Femur (tissue), 1 donor: Measurements from ENCODE around the gene CTBP2.

Experiments used
- DNase-seq: peaks from one replicate; pipeline ENCODE4 v3.0.0-alpha.2; 2017

The CTBP2 gene

GRCh38 chr10:125159932-125160855 is at the start of gene CTBP2:
CTBP2 (minus strand) TSS chr10:125160563.
- DNase-seq: peak; percentile 82

DNA sequence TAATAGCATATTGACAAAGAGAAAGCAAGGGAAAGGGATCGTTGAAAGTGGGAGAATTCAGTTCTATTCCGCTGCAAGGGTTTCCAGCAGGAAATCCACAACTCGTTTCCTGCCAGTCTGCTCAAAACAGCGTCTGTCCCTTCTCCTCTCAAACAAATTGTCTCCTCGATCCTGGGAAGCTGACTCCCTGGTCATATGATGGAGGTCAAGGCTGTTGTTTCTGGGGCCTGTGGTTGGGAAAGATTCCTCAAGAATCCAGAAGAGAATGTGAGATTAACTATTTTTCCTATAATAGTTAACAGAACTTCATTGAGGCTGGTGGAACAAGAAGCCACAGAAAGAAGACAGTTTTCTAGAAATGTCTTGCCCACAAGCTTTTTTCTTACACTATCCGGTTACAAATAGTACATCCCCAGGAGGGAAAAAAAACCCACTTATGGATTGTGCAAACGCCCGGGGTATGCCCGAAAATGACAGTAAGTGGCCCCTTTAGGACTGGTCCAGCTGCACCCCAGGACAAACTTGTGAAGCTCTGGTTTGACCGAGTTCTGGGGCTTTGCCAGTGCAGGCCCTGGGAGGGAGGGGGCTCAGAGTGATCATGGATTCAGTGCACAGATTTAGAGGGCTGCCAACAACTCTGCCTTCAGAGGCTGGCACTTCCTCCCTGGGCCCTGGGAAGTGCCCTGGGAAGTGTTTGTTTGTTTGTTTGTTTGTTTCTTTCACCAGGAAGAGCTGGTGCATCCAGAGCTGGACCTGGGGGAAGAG is 49.4 kb upstream of the CTBP2 start:
- DNase-seq: peak; percentile 40

DNA sequence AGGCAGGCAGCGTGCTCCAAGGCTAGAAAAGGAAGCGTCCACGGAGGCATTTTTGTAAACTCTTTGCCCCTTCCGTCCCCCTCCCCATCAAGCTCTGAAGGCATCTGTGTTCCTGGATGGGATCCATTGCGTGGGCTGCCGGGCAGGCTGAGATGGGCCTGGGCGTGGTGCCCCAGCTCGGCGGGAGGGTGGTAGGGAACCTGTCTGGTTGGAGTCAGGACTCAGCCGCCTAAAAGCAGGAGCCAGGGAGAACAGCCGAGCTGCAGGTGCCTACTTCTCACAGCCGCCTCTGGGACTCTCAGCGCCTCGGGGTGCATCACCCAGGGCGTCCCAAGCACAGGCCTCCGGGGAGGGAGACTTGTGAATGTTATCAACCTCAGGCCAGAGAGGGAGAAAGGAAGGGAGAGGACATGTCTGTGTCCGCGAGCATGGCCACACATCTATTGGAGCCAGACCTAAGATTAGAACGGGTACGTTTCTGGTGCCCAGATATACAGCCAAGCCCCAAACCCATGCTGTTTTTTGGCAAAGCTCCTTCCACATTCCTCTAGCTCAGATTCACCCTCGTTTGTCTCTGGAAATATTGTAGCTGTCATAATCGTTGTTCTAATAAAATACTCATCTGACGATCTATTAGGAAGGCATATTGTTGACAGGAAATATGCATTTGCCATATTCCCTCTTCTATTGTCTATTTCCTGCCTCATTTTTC is 48.6 kb upstream of the CTBP2 start:
- DNase-seq: no peak

DNA sequence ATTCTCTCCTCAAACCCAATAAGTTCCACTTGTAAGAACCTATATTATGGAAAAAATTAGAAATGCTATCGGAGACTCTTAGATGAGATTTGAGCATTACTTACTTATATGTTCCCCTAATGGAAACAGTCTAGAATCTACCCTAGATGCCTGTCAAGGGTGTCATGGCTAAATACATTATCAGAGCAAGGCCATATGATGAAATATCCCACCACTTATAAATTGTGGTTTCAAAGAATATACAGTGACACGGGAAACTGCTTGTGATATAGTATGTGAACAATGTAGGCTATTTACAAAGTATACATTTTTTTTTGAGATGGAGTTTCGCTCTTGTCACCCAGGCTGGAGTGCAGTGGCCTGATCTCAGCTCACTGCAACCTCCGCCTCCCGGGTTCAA is 46.3 kb upstream of the CTBP2 start:
- DNase-seq: no peak

- no peak for DNase-seq
These were observed 45.1 kb upstream of the CTBP2 start for GRCh38 chr10:125205431-125205830.

- DNase-seq: no peak
These were observed 44.0 kb upstream of the CTBP2 start for GRCh38 chr10:125204400-125204799.

- no peak for DNase-seq
These were observed 42.9 kb upstream of the CTBP2 start for GRCh38 chr10:125203186-125203800.

GRCh38 chr10:125201791-125202622 is 41.6 kb upstream of the CTBP2 start:
- DNase-seq: no peak

- no peak for DNase-seq
These were observed 40.8 kb upstream of the CTBP2 start for GRCh38 chr10:125201108-125201524.

GRCh38 chr10:125200396-125200795 is 40.0 kb upstream of the CTBP2 start:
- DNase-seq: no peak

DNA sequence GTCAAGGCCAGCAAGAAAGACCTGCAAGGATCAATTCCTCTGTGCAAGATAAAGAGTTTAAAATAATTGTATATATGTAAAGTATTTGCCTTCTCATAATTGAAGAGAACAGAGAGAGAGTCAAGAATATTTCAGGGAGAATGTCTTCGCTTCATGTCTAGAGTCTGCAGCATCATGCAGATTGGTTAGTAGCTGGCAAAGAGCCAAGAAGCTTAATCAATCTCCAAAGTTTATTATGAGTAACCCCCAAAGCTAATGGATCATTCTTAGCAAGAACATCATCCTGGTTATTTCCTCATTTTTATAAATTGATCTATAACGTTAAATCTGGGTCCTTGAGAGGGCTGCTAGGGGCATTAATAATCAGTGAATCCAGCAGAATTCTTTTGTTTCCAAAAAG is 38.9 kb upstream of the CTBP2 start:
- no peak for DNase-seq

DNA sequence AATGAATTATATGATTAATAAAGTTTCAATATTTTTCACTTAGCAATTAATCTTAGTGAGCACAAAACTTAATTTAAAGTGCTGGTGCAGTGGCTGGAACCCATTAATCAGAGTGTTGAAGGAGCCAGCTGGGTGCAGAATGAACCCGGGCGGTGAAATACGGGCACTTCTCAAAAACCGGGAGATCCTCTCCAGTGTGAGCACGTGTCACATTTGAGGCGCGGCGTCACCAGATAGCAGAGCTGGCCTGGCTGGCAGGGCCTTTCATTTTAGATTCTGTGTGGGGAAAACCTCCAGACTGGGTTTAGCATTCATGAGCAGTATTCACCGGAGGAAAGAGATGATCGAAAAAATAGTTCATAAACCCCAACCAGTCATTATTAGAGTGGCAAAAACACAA is 34.5 kb upstream of the CTBP2 start:
- DNase-seq: no peak

DNA sequence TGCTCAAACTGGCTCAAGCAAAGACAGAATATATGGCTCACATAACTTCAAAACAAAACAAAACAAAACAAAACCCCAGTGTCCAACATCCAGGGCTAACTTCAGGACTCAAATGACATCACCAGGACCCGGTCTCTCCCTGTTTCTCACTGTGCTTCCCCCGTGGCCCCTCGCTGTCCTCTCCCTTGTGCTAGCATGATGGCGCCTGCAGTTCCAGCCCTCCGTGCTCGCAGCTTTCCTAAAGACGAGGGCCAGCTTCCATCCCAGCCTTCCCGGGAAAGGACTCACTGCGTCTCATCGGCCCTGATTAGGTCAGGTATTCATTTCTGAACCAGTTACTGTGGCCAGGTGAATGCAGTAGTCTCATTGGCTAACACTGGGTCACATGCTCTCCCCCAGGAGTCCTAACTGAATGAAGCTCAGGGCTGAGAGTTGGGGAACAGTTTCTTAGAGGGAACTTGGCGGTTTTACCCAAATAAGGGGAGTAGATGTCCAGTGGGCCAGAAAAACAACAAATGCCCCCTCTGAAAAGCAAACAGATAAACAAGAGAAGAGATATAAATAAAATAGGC is 33.0 kb upstream of the CTBP2 start:
- DNase-seq: no peak

DNA sequence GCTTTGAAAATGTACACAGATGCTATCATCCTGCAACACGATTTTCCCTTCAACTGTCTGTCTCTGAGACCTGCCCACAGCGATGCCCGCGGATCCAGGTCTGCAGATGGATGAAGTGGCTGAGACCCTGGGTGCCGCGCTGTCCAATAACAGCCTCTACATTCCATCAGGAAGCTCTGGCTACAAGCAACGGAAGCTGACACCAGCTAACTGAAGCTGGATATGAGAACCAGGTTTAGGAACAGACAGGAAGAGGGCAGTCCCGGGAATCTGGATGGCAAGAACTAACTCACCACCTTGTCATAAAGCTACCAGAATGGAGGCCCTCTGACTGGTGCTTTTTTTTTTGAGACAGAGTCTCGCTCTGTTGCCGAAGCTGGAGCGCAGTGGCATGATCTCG is 32.3 kb upstream of the CTBP2 start:
- no peak for DNase-seq

DNA sequence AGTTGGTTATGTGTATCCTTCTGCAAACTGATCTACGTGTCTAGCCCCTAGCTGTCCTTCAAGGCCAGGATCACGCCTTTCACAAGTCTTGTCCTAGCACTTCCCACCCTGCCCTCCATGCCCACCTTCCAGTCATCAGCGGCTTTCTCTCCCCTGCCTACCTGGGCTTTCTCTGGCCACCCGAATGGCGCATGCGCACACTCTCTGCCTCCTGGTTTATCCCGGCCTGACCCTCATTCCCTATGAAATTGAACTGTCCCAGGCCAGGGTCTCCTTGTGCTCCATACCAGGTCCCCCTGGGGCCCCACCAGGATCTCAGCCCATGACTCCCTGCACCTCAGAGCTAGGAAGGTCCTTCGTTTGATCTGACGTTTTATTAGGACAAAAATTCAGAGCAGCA is 31.6 kb upstream of the CTBP2 start:
- DNase-seq: no peak

GRCh38 chr10:125190946-125191345 is 30.6 kb upstream of the CTBP2 start:
- DNase-seq: no peak

- DNase-seq: no peak
These were observed 30.1 kb upstream of the CTBP2 start for GRCh38 chr10:125190414-125190813.

DNA sequence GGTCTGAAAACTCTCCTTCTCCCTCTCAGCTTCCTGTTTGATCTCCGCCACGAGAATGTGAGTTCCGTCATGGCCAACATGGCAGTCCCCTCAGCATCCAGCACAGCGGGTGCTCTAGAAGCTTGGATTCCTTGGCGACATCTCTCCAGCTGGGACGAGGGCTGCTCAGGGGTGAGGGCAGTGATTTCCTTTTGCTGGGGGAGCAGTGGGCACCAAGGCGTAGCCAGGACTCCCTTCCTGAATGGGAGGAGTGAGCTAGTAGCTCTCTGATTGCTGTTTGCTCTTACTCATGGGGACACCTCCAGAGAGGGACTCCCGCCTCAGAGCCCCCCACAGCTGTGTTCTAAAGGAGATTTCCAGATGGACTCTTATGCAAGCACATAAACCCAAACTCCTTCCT is 28.8 kb upstream of the CTBP2 start:
- DNase-seq: no peak

DNA sequence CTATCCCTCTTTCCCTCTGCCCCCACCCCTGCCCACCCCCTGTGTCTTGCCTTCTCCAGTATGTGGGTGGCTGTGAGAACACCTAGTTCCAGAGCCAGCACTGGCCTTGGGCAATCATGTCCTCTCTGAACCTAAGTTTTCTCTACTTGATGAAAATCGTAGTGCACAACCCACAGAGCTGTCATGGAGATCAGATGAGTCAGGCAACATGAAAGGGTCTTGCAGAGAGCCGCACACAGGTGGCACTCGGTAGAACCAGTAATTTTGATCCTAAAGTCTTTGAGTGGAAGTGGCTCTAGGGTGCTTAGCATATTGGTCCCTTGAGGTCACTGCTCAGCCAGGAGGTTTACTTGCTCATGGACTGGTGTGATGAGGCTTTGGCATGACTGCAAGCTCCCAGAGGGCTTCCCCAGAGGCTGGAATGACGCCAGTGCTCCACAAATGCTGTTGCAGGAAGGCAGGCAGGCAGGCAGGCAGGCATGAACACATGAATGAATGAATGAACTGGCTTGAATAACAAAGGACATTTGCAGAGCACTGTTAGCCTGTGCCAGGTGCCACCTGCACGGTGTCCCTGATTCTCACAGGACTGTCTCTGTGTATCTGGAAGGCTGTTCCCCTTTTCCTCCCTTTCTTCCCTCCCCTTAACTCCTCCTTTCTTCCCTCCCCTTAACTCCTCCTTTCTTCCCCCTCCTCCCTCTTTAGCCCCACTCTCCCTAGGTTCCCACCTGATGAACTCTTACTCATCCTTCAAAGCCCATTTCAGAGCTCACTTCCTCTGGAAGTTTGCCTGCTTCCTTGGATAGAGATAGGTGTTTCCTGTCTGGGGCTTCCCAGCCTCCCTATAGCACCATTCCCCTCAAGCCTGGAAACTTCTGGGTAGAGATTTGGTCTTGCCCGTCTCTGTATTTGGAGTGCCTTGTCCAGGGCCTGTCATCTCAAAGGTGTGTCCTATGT is 27.2 kb upstream of the CTBP2 start:
- no peak for DNase-seq

DNA sequence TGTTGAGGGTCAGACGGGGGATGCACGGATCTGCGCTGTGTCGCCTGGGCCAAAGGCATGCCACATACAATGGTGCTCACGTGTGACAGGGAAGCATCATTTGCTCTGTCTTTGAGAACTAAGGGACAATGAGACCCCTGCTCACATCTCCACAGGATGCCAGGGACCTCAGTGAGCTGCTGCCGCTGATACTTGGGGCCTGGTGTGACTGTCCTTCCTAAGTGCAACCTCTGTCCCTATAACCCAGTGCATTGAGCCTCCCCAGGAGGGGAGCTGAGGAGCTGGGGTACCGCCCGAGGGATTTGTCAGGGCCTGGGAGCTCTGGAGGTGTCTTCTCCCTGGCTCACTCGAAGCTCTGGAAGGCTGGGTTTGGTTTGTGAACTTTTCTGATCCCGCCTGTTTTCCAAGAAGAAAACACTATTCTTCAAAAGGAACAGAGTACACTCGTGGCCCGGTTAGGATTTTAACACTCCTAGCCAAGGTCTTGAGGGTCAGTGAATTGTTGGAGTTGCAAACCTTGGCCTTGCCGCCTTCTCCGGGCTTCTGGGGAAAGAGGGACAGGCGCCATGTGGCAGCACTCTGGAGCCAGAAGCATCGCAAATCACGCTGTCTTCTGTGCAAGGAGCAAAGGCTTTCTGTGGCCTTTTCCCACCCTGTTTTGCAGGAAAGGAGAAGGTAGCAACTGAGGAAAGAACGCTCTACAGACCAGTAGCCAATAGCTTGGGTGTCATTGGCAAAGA is 26.2 kb upstream of the CTBP2 start:
- DNase-seq: no peak
